Lower lobe of right lung (tissue), 2 donors: ENCODE results near the gene THSD4. TPM values are rescaled to one million over a fixed set of nuclear protein-coding genes. Genes with fewer than 3 reads are reported as not detected.
A peak's percentile ranks its signal among the peaks of the same experiment; 100 is the strongest.

ENCODE experiments used
- ATAC-seq, 2 donors: fragments of 200-7000 bp; cut with Tn5 transposase; one replicate each; pipeline ENCODE4 v1.9.1; 2020 to 2022; ENCODE audit warnings: mild to moderate bottlenecking in 2 of 2, moderate library complexity in 2 of 2
- DNase-seq: peaks from one replicate; pipeline ENCODE4 v3.0.0-alpha.2; 2020
- H3K27ac ChIP-seq: fragments of 200-600 bp; one replicate; pipeline ENCODE4 v1.8.0; 2022
- H3K27me3 ChIP-seq: fragments of 200-600 bp; one replicate; pipeline ENCODE4 v1.8.0; 2022; ENCODE audit warnings: low read depth
- H3K36me3 ChIP-seq: fragments of 200-600 bp; one replicate; pipeline ENCODE4 v1.8.0; 2022; ENCODE audit warnings: mild to moderate bottlenecking
- H3K4me1 ChIP-seq: fragments of 200-600 bp; one replicate; pipeline ENCODE4 v1.8.0; 2022
- H3K4me3 ChIP-seq: fragments of 200-600 bp; one replicate; pipeline ENCODE4 v1.8.0; 2022; ENCODE audit warnings: mild to moderate bottlenecking
- H3K9me3 ChIP-seq: fragments of 200-600 bp; one replicate; pipeline ENCODE4 v1.8.0; 2022
- CTCF ChIP-seq: fragments of 200-600 bp; IDR thresholded peaks from one replicate; pipeline ENCODE4 v1.8.0; 2022; ENCODE audit warnings: antibody characterized with exemption, mild to moderate bottlenecking
- intact Hi-C: fragments of 100-400 bp; cut with DNase I; formaldehyde crosslinking; loops from one replicate; pipeline ENCODE4 v1.11.0; 2022
- total RNA-seq: library from RNA; stranded (reverse); fragmentation: NEBNext Ultra II Directional; extraction: Animal tissue kit (Norgen Biotek cat#: 25700); gene quantifications from one replicate; pipeline ENCODE4 v1.2.1, GENCODE V29; 2021
- donor health status: DM: no; HTN: yes; CAD: no; lungs with severe emphysema.

Gene THSD4
- total RNA-seq, 1 donor from 2014 or later = 18.2 TPM

DNA sequence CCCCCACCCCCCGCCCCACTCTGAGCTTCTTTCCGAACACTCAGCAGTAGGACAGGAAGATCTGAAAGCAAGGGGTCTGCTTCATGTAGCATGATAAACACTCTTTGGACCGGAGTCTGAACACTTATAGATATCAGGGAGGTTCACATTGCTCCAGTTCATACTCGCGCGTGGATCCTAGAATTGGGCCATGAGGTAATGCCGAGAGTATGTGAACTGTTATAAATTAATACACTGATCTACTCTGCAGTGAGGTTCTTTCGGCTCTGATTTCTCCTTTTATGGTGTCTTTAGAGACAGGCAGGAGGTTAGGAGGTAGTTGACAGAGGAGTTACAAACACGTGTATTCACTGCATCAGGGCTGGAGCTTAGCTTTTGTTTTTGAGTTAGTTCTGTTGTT, 223.0 kb downstream of the THSD4 start:
- no peaks in the 10 kb centered on the region for H3K9me3 ChIP-seq
- no peak for TF ChIP-seq CTCF
- intact Hi-C loops = no loop called here
- H3K4me1 ChIP-seq = no peaks in the 10 kb centered on the region
- H3K4me3 ChIP-seq = no peak overlapping the region
- no peak for DNase-seq
- ATAC-seq = no peak
- H3K27ac ChIP-seq = no peak overlapping the region
- H3K27me3 ChIP-seq = no peaks in the 10 kb centered on the region
- H3K36me3 ChIP-seq = no peaks in the 10 kb centered on the region

DNA sequence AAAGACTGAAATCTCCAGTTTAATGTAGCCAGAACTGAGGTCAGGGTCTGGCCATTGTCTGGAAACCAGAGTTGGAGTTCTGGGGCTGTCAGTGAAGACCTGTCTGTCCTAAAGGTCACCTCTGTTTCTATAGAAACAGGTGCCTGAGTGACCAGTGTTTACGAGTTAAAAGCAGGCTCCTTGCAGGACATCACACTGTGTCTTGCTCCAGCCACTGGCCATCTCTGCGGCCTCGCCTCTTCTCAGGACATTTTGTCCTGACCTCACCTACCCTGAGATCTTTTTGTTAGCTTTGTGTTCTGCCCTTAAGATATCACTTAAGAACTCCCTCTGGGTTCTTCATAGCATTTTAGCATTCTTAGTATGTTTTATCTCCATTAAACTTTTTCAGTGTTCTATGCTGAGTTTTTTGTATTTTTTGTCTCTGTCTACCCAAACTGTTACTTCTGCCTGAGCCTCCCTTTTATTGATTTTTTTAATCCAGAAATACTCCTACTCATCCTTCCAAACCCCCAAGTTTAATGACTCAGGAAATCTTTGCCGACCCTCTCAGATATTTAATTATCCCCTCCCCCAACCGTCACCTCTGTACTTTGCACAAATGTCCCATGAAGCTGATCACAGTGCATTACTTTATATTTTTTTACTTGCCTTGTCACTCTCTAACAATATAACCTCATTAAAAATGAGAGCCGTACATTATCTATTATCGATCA, 223.7 kb downstream of the THSD4 start:
- Histone ChIP-seq H3K4me3 (no peak overlapping the region), H3K4me1 (no peaks in the 10 kb centered on the region), H3K36me3 (no peaks in the 10 kb centered on the region), H3K27me3 (no peaks in the 10 kb centered on the region), H3K27ac (no peak overlapping the region), H3K9me3 (no peaks in the 10 kb centered on the region)
- DNase-seq (no peak), ATAC-seq (peak; percentile 43 to 51)
- intact Hi-C loops = no loop called here
- no peak for TF ChIP-seq CTCF

DNA sequence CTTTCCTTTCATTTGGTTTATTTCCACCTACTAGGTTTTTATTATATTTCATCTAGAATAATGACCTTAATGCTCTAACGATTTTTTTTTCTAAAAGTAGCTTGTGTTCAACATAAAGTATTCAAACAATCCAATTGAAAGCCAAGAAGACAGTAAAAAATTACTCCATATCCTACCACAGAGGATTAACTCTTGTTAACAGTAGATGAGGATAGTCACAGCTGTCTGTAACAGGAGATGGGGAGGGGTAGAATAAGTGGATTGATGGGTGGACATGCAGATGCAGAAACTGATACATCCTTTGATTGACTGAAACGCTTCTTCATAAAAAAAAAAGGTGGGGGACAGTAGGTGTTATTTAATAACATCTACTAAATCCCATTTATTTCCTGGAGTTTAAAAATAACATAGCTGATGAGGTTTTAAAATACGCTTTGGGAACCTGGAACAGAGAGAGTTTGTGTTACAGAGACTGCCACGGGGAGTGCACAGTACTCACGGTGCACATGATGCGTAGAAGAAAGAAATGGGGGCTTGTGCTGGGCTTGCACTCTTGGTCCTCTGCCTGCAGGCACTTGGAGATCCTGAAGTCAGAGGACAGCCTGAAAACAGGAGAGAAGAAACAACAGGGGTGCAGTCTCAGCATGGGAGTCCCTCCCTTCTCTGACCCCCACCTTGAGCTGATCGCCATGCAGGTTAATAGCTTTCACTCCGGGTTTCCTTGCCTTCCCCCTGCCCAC, 226.7 kb downstream of the THSD4 start:
- Histone ChIP-seq H3K27ac (no peak overlapping the region), H3K9me3 (no peaks in the 10 kb centered on the region), H3K4me1 (no peaks in the 10 kb centered on the region), H3K27me3 (no peaks in the 10 kb centered on the region), H3K4me3 (no peak overlapping the region), H3K36me3 (no peaks in the 10 kb centered on the region)
- TF ChIP-seq CTCF = no peak
- DNase-seq (no peak), ATAC-seq (no peak)
- intact Hi-C loops = no loop called here

DNA sequence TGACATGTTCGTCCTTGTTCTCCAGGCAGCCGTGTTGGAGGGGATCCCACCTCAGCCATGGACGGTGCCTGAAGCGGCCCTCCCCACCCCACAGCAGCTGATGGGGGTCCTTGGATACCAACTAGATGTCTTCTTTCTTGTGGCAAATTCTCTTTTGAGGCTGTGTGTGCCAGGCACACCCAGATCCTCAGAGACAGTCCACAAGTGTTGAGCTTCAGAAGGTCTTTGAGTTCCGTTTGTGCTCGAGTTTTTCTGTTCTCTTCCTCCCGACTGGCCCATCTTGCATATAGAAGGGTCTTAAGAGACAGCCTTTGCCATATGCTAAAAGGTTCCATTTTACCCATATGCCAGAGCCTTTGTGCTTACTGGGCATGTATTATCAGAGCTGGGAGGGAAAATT, 227.4 kb downstream of the THSD4 start:
- intact Hi-C loops = no loop called here
- no peak for ATAC-seq
- Histone ChIP-seq H3K27ac (no peak overlapping the region), H3K27me3 (no peaks in the 10 kb centered on the region), H3K4me3 (no peak overlapping the region), H3K9me3 (no peaks in the 10 kb centered on the region), H3K4me1 (no peaks in the 10 kb centered on the region), H3K36me3 (no peaks in the 10 kb centered on the region)
- no peak for DNase-seq
- TF ChIP-seq CTCF = no peak

- Histone ChIP-seq H3K27me3 (no peaks in the 10 kb centered on the region), H3K36me3 (no peaks in the 10 kb centered on the region), H3K9me3 (no peaks in the 10 kb centered on the region), H3K4me1 (no peaks in the 10 kb centered on the region), H3K27ac (no peak overlapping the region), H3K4me3 (no peak overlapping the region)
- DNase-seq (no peak), ATAC-seq (no peak)
- intact Hi-C loops = no loop called here
- no peak for TF ChIP-seq CTCF
These were observed 229.0 kb downstream of the THSD4 start for GRCh38 chr15:71344316-71344715.
